Fibroblast of peridontal ligament (primary cell): ENCODE data around the gene HSPB6.
"Not testable (repeated sequence)": the region's sequence is repeated elsewhere in the genome, so short reads cannot be mapped to it uniquely, and the experiment has no call there.

Experiments
- DNase-seq: peaks from one replicate; pipeline ENCODE4 v3.0.0-alpha.2; 2010; ENCODE audit errors: extremely low read depth

The HSPB6 gene

GRCh38 chr19:35786299-35787160, 29.7 kb upstream of the HSPB6 start:
- DNase-seq: no peak

GRCh38 chr19:35785339-35785627, 28.5 kb upstream of the HSPB6 start:
- DNase-seq: no peak

- no peak for DNase-seq
Observed at GRCh38 chr19:35784503-35785338, 27.9 kb upstream of the HSPB6 start.

GRCh38 chr19:35783469-35784434, 26.9 kb upstream of the HSPB6 start:
- no peak for DNase-seq

- DNase-seq: no peak
Observed at GRCh38 chr19:35782589-35782988, 25.8 kb upstream of the HSPB6 start.

- DNase-seq: no peak
Observed at GRCh38 chr19:35781650-35782049, 24.8 kb upstream of the HSPB6 start.

- no peak for DNase-seq
Observed at GRCh38 chr19:35780717-35781116, 23.9 kb upstream of the HSPB6 start.

GRCh38 chr19:35780058-35780457, 23.2 kb upstream of the HSPB6 start:
- no peak for DNase-seq

GRCh38 chr19:35779033-35779432, 22.2 kb upstream of the HSPB6 start:
- DNase-seq: no peak

- no peak for DNase-seq
Observed at GRCh38 chr19:35777961-35778360, 21.1 kb upstream of the HSPB6 start.

- no peak for DNase-seq
Observed at GRCh38 chr19:35777086-35777841, 20.4 kb upstream of the HSPB6 start.

- DNase-seq: no peak
Observed at GRCh38 chr19:35776102-35776788, 19.4 kb upstream of the HSPB6 start.

- DNase-seq: peak; percentile 92
Observed at GRCh38 chr19:35775298-35776101, 18.7 kb upstream of the HSPB6 start, which contains the start of gene ARHGAP33. TSS of gene ARHGAP33 (plus strand) at chr19:35775564. CDS start at chr19:35775659, 95 bp downstream.

GRCh38 chr19:35775046-35775297, 18.1 kb upstream of the HSPB6 start:
- DNase-seq: no peak

GRCh38 chr19:35774274-35775045, 17.6 kb upstream of the HSPB6 start:
- no peak for DNase-seq

GRCh38 chr19:35773020-35773806, 16.4 kb upstream of the HSPB6 start:
- DNase-seq: peak; percentile 5

- DNase-seq: not testable (repeated sequence)
Observed at GRCh38 chr19:35772362-35772761, 15.5 kb upstream of the HSPB6 start.

- no peak for DNase-seq
Observed at GRCh38 chr19:35768082-35768421, 11.2 kb upstream of the HSPB6 start.
